Sigmoid colon (tissue), 7 donors: ENCODE data around the gene PRKCB. TPM values are rescaled to one million over a fixed set of nuclear protein-coding genes. Genes with fewer than 3 reads are reported as not detected.

Experiments used
- DNase-seq: peaks from one replicate; pipeline ENCODE4 v3.0.0-alpha.2; 2019
- H3K27ac ChIP-seq, 4 donors: fragments of 200-600 bp; sonication (generic); one replicate each; pipeline ENCODE4 v1.5.1; 2016 to 2019; ENCODE audit warnings: mild to moderate bottlenecking in 1 of 4
- H3K27me3 ChIP-seq, 3 donors: fragments of 200-600 bp; sonication (generic); one replicate each; pipeline ENCODE4 v1.5.1; 2019; ENCODE audit warnings: mild to moderate bottlenecking in 1 of 3
- H3K36me3 ChIP-seq, 4 donors: fragments of 200-600 bp; sonication (generic); one replicate each; pipeline ENCODE4 v1.5.1; 2016 to 2019
- H3K4me1 ChIP-seq, 4 donors: fragments of 200-600 bp; sonication (generic); one replicate each; pipeline ENCODE4 v1.5.1; 2017 to 2019
- H3K4me3 ChIP-seq, 4 donors: fragments of 200-600 bp; sonication (generic); one replicate each; pipeline ENCODE4 v1.5.1; 2017 to 2019; ENCODE audit warnings: mild to moderate bottlenecking in 2 of 4, moderate library complexity in 1 of 4
- H3K9me3 ChIP-seq, 4 donors: fragments of 200-600 bp in 3 of 4; sonication (generic) in 3 of 4; one replicate each; pipeline versions ENCODE4 v1.5.1 to v1.6.1; 2013 to 2019
- CTCF ChIP-seq, 4 experiments: fragments of 450-650 bp in 3 of 4; fragments of 200-600 bp in 1 of 4; IDR thresholded peaks; one replicate each; pipeline ENCODE4 v1.5.1; 2016 to 2019; ENCODE audit warnings: antibody characterized with exemption in 4 of 4, mild to moderate bottlenecking in 3 of 4, moderate library complexity in 2 of 4
- EP300 ChIP-seq, 4 donors: sonication (generic); formaldehyde crosslinking; IDR thresholded peaks; one replicate each; pipeline ENCODE4 v1.6.1; 2017; ENCODE audit warnings: antibody characterized with exemption in 4 of 4
- POLR2A ChIP-seq, 2 donors: fragments of 450-650 bp; IDR thresholded peaks; one replicate each; pipeline ENCODE4 v1.6.1; 2016; ENCODE audit warnings: antibody characterized with exemption in 2 of 2, mild to moderate bottlenecking in 2 of 2, moderate library complexity in 2 of 2
- POLR2AphosphoS5 ChIP-seq, 4 donors: sonication (generic); formaldehyde crosslinking; IDR thresholded peaks; one replicate each; pipeline ENCODE4 v1.6.1; 2017; ENCODE audit warnings: antibody characterized with exemption in 4 of 4
- WGBS, 2 donors: extraction: QIAGEN DNeasy Blood & Tissue Kit; methylation state at CpG; one replicate each; pipeline ENCODE4 v1.1.7; 2013; 5-methylcytosine and 5-hydroxymethylcytosine counted together
- intact Hi-C: fragments of 100-400 bp; cut with DNase I; formaldehyde crosslinking; loops from one replicate; pipeline ENCODE4 v1.15.1; 2023
- polyA plus RNA-seq, 3 donors: library from polyadenylated mRNA; stranded (reverse); fragments of 200-250 nt; gene quantifications; one replicate each; pipeline ENCODE4 v1.2.3, GENCODE V29; 2013
- total RNA-seq, 4 donors: library from RNA; depleted of rRNA; stranded (reverse); fragments of >200 nt; gene quantifications; one replicate each; pipeline ENCODE4 v1.1.0, GENCODE V29; 2016
- donor health status: healthy with polysubstance abuse.
- donor health status: Bipolar disorder and iron deficiency.
- donor health status: healthy.

The PRKCB gene
- total and polyA plus RNA-seq, 7 donors: 3.0 to 43.8 (median 21.4) TPM

- Histone ChIP-seq H3K9me3 (no peaks in the 10 kb centered on the region), H3K27me3 (no peaks in the 10 kb centered on the region), H3K4me3 (peak overlapping the region in 2 of 4 donors; percentile 76 to 83), H3K4me1 (peaks cover 0 to 24% (median 18%) of the 10 kb centered on the region in 4 donors), H3K27ac (peak overlapping the region in 1 of 4 donors; percentile 71), H3K36me3 (no peaks in the 10 kb centered on the region)
- no peak for DNase-seq
- intact Hi-C loops: loop anchor here (2.0 to 5.0 kb wide), 3 partner anchors 35 to 115 kb away; no protein-coding TSS in a partner anchor
- no peak for TF ChIP-seq CTCF (IDR thresholded peaks at IDR 0.05)
- TF ChIP-seq EP300 (IDR thresholded peaks at IDR 0.05): no peak
- TF ChIP-seq POLR2A (IDR thresholded peaks at IDR 0.05): no peak
- TF ChIP-seq POLR2AphosphoS5 (IDR thresholded peaks at IDR 0.05): no peak
- 35 to 66% methylated on average over 16 of the region's 16 CpGs for WGBS, 2 donors
Measured at GRCh38 chr16:23837553-23838308, 1.9 kb downstream of the PRKCB start.

GRCh38 chr16:23838485-23839142, 2.8 kb downstream of the PRKCB start:
- Histone ChIP-seq H3K4me1 (peaks cover 0 to 24% (median 18%) of the 10 kb centered on the region in 4 donors), H3K27me3 (no peaks in the 10 kb centered on the region), H3K36me3 (no peaks in the 10 kb centered on the region), H3K4me3 (no peak overlapping the region), H3K27ac (no peak overlapping the region), H3K9me3 (no peaks in the 10 kb centered on the region)
- TF ChIP-seq EP300 (IDR thresholded peaks at IDR 0.05) (no peak), POLR2A (IDR thresholded peaks at IDR 0.05) (no peak), CTCF (IDR thresholded peaks at IDR 0.05) (no peak), POLR2AphosphoS5 (IDR thresholded peaks at IDR 0.05) (no peak)
- 30 to 54% methylated on average over 9 of the region's 9 CpGs for WGBS, 2 donors
- intact Hi-C loops: loop anchor here (5.0 kb wide), 2 partner anchors 36 to 69 kb away; no protein-coding TSS in a partner anchor
- DNase-seq: no peak

- no peak for DNase-seq
- no peak overlapping the region for H3K4me3 ChIP-seq
- no peak overlapping the region for H3K27ac ChIP-seq
- no peaks in the 10 kb centered on the region for H3K36me3 ChIP-seq
- 65 to 85% methylated on average over 3 of the region's 3 CpGs for WGBS, 2 donors
- no peaks in the 10 kb centered on the region for H3K9me3 ChIP-seq
- peaks cover 0 to 22% (median 15%) of the 10 kb centered on the region in 4 donors for H3K4me1 ChIP-seq
- TF ChIP-seq POLR2AphosphoS5 (IDR thresholded peaks at IDR 0.05): no peak
- no peak for TF ChIP-seq EP300 (IDR thresholded peaks at IDR 0.05)
- TF ChIP-seq POLR2A (IDR thresholded peaks at IDR 0.05): no peak
- TF ChIP-seq CTCF (IDR thresholded peaks at IDR 0.05): no peak
- intact Hi-C loops: no loop called here
- no peaks in the 10 kb centered on the region for H3K27me3 ChIP-seq
Measured at GRCh38 chr16:23840310-23840709, 4.5 kb downstream of the PRKCB start.

- no peaks in the 10 kb centered on the region for H3K36me3 ChIP-seq
- no peak overlapping the region for H3K27ac ChIP-seq
- intact Hi-C loops: no loop called here
- no peak for DNase-seq
- no peaks in the 10 kb centered on the region for H3K9me3 ChIP-seq
- H3K4me3 ChIP-seq: no peak overlapping the region
- H3K27me3 ChIP-seq: no peaks in the 10 kb centered on the region
- WGBS, 2 donors: 87 to 92% methylated on average over 3 of the region's 3 CpGs
- TF ChIP-seq CTCF (IDR thresholded peaks at IDR 0.05): no peak
- TF ChIP-seq POLR2AphosphoS5 (IDR thresholded peaks at IDR 0.05): no peak
- TF ChIP-seq EP300 (IDR thresholded peaks at IDR 0.05): no peak
- TF ChIP-seq POLR2A (IDR thresholded peaks at IDR 0.05): no peak
- H3K4me1 ChIP-seq: peaks cover 0 to 10% (median 5%) of the 10 kb centered on the region in 4 donors
Measured at GRCh38 chr16:23842137-23842600, 6.4 kb downstream of the PRKCB start.
